Fibroblast of skin of left biceps (primary cell): ENCODE measurements around the gene ZEB2.
A peak's percentile ranks its signal among the peaks of the same experiment; 100 is the strongest.

Source experiments
- DNase-seq, 2 experiments: peaks; one replicate each; pipeline ENCODE4 v3.0.0-alpha.2; 2013; ENCODE audit warnings: low read depth in 2 of 2

The ZEB2 gene

GRCh38 chr2:144426355-144426754, 93.6 kb downstream of the ZEB2 start:
- no peak for DNase-seq

DNA sequence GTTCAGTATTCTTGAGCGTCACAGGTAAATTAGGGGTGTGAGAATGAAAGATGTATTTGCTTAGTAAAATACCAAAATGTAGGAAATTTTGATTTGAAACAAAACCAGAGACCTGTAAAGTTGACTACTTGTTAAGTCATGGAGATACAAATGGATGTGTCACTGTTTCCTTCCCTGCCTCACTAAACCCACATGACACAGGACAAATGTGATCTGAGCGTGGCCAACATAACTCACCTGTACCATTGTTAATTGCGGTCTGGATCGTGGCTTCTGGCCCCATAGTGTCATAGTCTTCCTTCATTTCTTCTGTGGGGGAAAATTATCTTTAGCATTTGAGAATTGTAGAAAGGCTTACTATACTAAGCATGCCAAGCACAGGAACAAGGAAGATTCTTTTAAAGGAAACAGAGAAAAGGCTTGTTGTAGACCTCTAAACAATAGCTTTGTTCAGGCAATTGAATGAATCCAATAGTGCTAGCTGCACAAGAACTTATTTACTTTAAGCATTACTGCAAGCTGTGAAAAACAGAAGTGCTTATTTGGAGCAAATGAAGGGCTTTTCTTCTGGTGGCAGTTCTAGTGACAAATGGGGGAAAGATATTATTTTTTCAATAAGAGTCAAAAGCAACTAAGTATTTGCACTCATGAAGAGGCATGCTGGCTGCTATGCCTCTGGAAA, 95.2 kb downstream of the ZEB2 start:
- DNase-seq: no peak

DNA sequence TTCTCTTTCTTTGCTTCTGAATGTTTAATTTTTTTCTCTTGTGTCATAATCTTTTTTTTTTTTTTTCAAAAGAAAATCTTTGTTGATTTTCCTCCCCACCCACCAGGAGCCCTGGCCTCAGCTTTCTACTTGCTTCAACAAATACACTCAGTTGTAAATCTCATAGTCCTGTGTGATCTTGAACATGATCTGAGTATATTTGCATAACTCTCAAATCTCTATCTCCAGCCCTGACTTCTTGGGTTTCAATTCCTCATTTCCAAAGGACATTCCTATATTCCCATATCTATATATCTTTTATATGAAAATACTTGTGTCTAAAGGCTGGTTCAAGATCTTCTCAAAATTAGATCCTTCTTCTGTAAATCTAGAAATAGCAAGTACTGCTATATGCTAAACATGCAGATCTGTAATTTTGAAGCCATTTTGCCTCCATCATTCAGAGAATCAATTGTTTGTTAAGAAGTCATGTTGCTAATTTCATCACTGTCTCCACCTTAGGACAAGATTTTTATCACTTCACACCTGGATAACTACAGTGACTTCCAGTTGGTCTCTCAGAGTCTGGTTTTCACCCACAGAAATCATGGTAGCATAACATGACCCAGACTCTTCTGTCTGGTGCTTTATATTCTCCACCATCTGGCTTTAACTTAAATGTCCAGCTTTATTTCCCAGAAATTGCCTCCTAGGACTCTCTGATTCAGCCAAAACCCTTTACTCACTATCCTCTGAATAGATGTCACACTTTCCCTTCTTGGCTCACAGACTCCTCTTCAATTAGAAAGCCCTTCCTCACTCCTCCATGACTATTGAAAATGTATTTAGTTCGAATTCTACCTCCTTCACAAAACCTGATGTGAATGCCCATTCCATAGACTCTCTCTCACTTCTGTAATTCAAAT, 98.1 kb downstream of the ZEB2 start:
- no peak for DNase-seq

DNA sequence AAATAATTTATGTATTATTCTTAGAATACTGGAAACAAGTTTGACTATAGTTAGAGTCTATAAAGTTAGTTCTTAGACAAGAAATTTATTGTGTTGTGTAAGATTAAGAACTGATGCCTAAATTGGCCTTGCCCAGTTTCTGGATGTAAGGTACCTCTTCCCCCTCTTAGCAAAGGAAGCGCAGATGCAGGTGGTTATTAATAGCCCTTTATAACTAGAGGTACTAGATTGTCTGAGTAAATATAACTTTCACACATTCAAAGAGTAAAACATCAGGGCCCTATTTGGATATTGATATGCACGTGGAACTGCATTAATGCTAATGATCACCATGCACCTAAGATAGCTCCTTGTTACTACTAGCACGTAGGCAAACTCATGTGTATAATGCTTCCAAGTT, 100.7 kb downstream of the ZEB2 start:
- DNase-seq: no peak

- DNase-seq: no peak
These were observed 104.5 kb downstream of the ZEB2 start for GRCh38 chr2:144415386-144415785.

GRCh38 chr2:144414324-144414845, 105.5 kb downstream of the ZEB2 start:
- DNase-seq: peak; percentile 87 to 91

GRCh38 chr2:144412709-144413108, 107.2 kb downstream of the ZEB2 start:
- DNase-seq: no peak

DNA sequence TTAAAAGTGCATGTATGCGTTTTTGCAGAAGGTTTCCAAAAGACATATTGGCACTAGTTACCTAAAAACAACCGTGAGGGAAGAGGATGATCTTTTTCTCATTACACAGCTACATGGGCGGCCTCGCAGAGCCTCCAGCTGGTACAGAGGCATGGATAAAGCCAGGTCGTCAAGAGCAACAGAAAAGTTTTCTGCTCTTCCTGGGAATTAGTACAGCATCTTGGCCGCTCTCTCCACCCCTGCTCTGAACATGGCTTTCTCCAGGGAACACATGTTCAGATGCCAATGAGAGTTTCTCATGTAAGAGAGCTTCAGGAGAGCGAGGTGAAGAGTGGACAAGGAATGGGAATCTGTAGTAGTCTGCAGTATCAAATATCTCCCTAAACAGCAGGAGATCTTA, 108.4 kb downstream of the ZEB2 start:
- no peak for DNase-seq

GRCh38 chr2:144409241-144409640, 110.7 kb downstream of the ZEB2 start:
- DNase-seq: no peak

DNA sequence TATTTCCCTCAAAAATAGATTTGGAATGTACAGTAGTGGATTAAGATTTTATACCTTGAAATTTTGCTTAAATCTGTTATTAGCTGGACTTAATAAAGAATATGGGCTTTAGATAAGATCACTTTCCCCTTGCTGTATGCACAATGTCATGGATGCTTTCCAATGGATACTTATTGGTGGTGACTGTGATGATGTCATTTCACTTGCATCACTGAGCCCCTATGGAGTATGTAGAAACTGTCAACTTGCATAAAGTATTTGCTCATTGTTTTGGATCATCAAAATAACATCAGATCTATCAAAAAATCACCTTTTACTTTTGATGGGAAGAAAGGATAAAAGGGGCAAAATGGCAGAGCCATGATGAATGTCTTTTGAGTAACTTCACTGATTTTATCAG, 112.7 kb downstream of the ZEB2 start:
- no peak for DNase-seq

DNA sequence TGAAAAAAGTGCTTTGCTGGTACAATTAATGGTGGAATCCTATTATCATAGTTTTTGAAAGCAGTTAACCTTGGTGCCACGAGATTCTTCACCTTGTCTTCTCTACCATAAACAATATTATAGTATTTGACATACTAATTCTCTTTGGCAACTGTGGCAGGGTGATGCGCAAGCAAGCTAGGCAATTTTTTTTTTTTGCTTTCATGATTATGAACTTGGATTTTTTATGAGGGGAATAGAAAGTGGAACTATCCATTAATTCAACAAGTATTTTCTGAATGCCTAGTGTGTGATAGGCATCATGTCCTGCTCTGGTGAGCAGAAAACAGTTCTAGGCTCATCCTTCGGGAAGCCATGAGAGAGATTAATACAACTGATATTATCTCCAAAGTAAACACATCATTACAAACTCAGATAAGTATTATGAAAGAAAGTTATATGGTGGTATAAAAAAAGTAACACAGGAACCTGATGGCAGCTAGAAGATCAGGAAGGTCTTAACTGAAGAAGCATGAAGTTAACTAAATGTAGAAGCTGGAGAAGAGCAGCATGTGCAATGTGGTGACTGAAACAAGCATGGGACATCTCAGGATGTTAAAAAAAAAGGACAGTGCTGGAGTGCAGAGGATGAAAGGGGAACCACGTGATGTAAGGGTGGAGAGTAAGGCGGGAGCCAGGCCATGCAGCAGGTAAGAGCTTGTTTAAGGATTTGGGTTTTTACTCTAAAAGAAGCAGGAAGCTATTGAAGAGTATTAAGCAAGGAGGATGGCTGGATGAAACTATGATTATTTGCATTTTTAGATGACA, 113.7 kb downstream of the ZEB2 start:
- DNase-seq: no peak

GRCh38 chr2:144405321-144405720, 114.6 kb downstream of the ZEB2 start:
- DNase-seq: no peak

DNA sequence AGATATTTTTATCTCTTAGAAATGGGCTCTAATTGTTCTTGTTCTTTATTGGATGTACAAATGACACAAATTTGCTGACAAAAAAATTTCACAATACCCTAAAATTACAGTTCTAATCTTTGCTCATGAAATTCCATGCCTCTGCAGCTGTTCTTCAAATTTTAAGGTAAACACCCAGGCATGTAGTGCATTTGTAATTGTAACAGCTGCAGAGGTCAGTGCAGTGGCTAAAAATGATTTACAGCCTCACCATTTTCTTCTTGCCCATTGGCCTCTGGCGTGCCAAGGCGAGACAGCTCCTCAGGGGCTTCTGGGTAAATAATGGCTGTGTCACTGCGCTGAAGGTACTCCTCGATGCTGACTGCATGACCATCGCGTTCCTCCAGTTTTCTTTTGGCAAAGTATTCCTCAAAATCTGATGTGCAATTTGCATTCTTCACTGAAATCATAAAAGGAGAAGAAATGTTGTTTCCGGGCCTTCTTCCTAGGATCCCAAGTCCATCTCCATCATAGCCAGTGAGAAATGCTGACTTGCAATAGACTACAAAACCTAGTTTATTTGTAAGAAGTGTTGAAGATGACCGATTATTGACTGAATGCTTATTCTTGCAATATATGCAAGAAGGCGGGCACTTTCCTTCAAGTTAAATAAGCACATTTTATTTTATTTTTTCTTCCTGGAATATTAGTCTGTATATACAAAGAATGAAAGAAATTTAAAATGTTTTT, 115.2 kb downstream of the ZEB2 start:
- no peak for DNase-seq

- no peak for DNase-seq
These were observed 116.0 kb downstream of the ZEB2 start for GRCh38 chr2:144403933-144404332.

- DNase-seq: no peak
These were observed 117.7 kb downstream of the ZEB2 start for GRCh38 chr2:144402251-144402650.

DNA sequence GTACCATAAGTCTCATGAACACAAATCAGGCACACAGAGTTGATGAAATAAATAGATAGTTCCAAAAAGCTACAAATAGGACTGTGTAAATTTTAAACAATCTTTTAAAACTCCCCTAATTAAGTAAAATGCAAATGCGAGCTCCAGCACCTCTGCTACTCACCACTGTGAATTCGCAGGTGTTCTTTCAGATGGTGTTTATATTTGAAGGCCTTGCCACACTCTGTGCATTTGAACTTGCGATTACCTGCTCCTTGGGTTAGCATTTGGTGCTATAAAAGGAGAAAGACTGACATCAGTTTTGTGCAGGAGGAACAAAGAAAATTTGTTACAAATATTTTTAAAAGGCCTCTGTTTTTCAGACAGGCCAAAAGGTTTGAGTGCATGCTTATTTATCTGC, 118.9 kb downstream of the ZEB2 start:
- no peak for DNase-seq

DNA sequence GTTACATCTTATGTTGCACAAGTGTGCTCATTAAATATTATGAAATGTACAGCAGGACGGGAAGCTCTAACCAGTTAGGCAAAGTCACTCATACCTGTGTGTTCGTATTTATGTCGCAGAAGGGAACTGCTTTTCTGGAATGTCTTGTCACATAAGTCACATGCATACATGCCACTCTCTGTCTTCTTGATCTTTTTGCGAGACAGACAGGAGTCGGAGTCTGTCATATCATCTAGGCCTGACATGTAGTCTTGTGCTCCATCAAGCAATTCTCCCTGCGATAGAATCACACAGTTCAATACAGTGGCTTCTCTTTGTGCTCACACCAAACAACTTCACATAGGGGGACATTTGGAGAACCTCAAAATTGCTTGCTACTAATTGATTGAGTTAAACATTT, 123.6 kb downstream of the ZEB2 start:
- DNase-seq: no peak

GRCh38 chr2:144390424-144391020, 129.4 kb downstream of the ZEB2 start:
- peak; percentile 62 to 68 for DNase-seq

GRCh38 chr2:144389930-144390311, 130.0 kb downstream of the ZEB2 start:
- no peak for DNase-seq

- no peak for DNase-seq
These were observed 130.6 kb downstream of the ZEB2 start for GRCh38 chr2:144389151-144389929.
